Peyer's patch (tissue), 4 donors: Measurements from ENCODE around the gene ZNF747. TPM values are rescaled to one million over a fixed set of nuclear protein-coding genes. Genes with fewer than 3 reads are reported as not detected.
"Not testable (repeated sequence)": the region's sequence is repeated elsewhere in the genome, so short reads cannot be mapped to it uniquely, and the experiment has no call there.

Source experiments
- DNase-seq, 3 donors: peaks; one replicate each; pipeline ENCODE4 v3.0.0-alpha.2; 2017 to 2019
- H3K27ac ChIP-seq, 4 donors: fragments of 200-600 bp; sonication (generic); one replicate each; pipeline ENCODE4 v1.5.1; 2016 to 2019
- H3K27me3 ChIP-seq, 2 donors: fragments of 200-600 bp; sonication (generic); one replicate each; pipeline ENCODE4 v1.5.1; 2019
- H3K36me3 ChIP-seq, 3 donors: fragments of 200-600 bp; sonication (generic); one replicate each; pipeline ENCODE4 v1.5.1; 2016 to 2019
- H3K4me1 ChIP-seq, 4 donors: fragments of 200-600 bp; sonication (generic); one replicate each; pipeline ENCODE4 v1.5.1; 2016 to 2019
- H3K4me3 ChIP-seq, 4 donors: fragments of 200-600 bp; sonication (generic); 1 replicate in 3 of 4; 2 replicates in 1 of 4; pipeline ENCODE4 v1.5.1; 2016 to 2019; ENCODE audit warnings: mild to moderate bottlenecking in 1 of 4
- H3K9me3 ChIP-seq, 4 donors: fragments of 200-600 bp; sonication (generic); one replicate each; pipeline ENCODE4 v1.5.1; 2016 to 2019; ENCODE audit warnings: mild to moderate bottlenecking in 1 of 4
- CTCF ChIP-seq, 6 experiments: fragments of 450-650 bp in 4 of 6; fragments of 200-600 bp in 2 of 6; sonication (generic) in 1 of 6; IDR thresholded peaks; one replicate each; pipeline ENCODE4 v1.5.1; 2017 to 2019; ENCODE audit warnings: antibody characterized with exemption in 6 of 6, mild to moderate bottlenecking in 3 of 6, moderate library complexity in 1 of 6
- POLR2A ChIP-seq, 2 donors: fragments of 450-650 bp; IDR thresholded peaks; one replicate each; pipeline ENCODE4 v1.5.1; 2017; ENCODE audit warnings: antibody characterized with exemption in 2 of 2, mild to moderate bottlenecking in 2 of 2, moderate library complexity in 2 of 2
- total RNA-seq, 4 donors: library from RNA; depleted of rRNA; stranded (reverse); fragments of >200 nt; gene quantifications; one replicate each; pipeline ENCODE4 v1.1.0, GENCODE V29; 2016

The ZNF747 gene
- total RNA-seq, 4 donors from 2014 or later: 12.4 to 22.8 (median 19.1) TPM

- no peak for TF ChIP-seq CTCF (IDR thresholded peaks at IDR 0.05)
- TF ChIP-seq POLR2A (IDR thresholded peaks at IDR 0.05): no peak
- Histone ChIP-seq H3K4me3 (no peak overlapping the region), H3K9me3 (no peaks in the 10 kb centered on the region), H3K36me3 (peaks cover 0 to 12% (median 0%) of the 10 kb centered on the region in 3 donors), H3K27ac (no peak overlapping the region), H3K4me1 (peaks cover 0 to 40% (median 2%) of the 10 kb centered on the region in 4 donors), H3K27me3 (no peaks in the 10 kb centered on the region)
- no peak for DNase-seq
Measured at GRCh38 chr16:30523768-30524574, 10.7 kb downstream of the ZNF747 start.

- not testable (repeated sequence) for H3K9me3 ChIP-seq, DNase-seq, H3K4me3 ChIP-seq, H3K27me3 ChIP-seq
- peaks cover 0 to 12% (median 0%) of the 10 kb centered on the region in 3 donors for H3K36me3 ChIP-seq
- peaks cover 0 to 37% (median 2%) of the 10 kb centered on the region in 4 donors for H3K4me1 ChIP-seq
- peak overlapping the region in 3 of 4 donors; percentile 46 to 87 (median 76) for H3K27ac ChIP-seq
Measured at GRCh38 chr16:30522702-30523463, 11.8 kb downstream of the ZNF747 start.

GRCh38 chr16:30521873-30522641 lies 12.6 kb downstream of the ZNF747 start:
- Histone ChIP-seq H3K4me1 (peaks cover 0 to 32% (median 2%) of the 10 kb centered on the region in 4 donors), H3K4me3 (no peak overlapping the region), H3K27ac (peak overlapping the region in 3 of 4 donors; percentile 46 to 87 (median 76)), H3K36me3 (peaks cover 0 to 12% (median 0%) of the 10 kb centered on the region in 3 donors), H3K27me3 (no peaks in the 10 kb centered on the region), H3K9me3 (no peaks in the 10 kb centered on the region)
- peak in 2 of 3 donors; percentile 66 to 68 for DNase-seq
- TF ChIP-seq CTCF (IDR thresholded peaks at IDR 0.05) (peak in 2 of 6 experiments; percentile 16 to 24), POLR2A (IDR thresholded peaks at IDR 0.05) (no peak)

- no peak for DNase-seq
- Histone ChIP-seq H3K36me3 (peaks cover 0 to 18% (median 0%) of the 10 kb centered on the region in 3 donors), H3K4me3 (no peak overlapping the region), H3K9me3 (no peaks in the 10 kb centered on the region), H3K27ac (peak overlapping the region in 2 of 4 donors; percentile 76 to 87), H3K4me1 (peaks cover 0 to 32% (median 2%) of the 10 kb centered on the region in 4 donors), H3K27me3 (no peaks in the 10 kb centered on the region)
- TF ChIP-seq POLR2A (IDR thresholded peaks at IDR 0.05) (no peak), CTCF (IDR thresholded peaks at IDR 0.05) (no peak)
Measured at GRCh38 chr16:30521476-30521872, 13.2 kb downstream of the ZNF747 start.

GRCh38 chr16:30519120-30520049 lies 15.3 kb downstream of the ZNF747 start:
- no peak overlapping the region for H3K4me3 ChIP-seq
- H3K27me3 ChIP-seq: no peaks in the 10 kb centered on the region
- H3K4me1 ChIP-seq: peaks cover 0 to 18% (median 2%) of the 10 kb centered on the region in 4 donors
- DNase-seq: no peak
- no peaks in the 10 kb centered on the region for H3K9me3 ChIP-seq
- peaks cover 0 to 9% (median 0%) of the 10 kb centered on the region in 3 donors for H3K36me3 ChIP-seq
- H3K27ac ChIP-seq: no peak overlapping the region
- TF ChIP-seq CTCF (IDR thresholded peaks at IDR 0.05) (no peak), POLR2A (IDR thresholded peaks at IDR 0.05) (no peak)
